ENCODE measurements around the gene ETF1. TPM values are rescaled to one million over a fixed set of nuclear protein-coding genes. Genes with fewer than 3 reads are reported as not detected.

Gene ETF1
- total RNA-seq, 5 donors from 2014 or later (not counting 1 experiment from before 2014, with no cell fraction given) = 40.1 to 115 (median 43.2) TPM

DNA sequence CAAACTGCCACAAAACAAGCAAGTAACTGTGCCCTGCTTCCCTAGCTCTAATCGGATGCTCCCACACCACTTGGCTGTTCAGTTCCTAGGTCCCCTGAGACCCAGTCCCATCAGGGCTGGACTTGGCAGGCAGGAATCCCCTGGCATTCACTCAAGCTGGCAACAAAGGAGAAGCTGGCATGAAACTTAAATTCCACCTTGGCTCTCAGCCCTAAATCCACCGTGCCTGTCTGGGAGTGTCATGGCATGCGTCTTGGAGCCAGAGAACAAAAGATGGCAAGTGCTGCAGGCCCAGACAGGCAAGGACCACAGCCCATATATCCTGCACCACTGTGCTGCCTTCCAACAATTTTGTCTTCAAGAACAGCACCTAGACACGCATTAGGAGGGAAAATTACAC, 38.2 kb downstream of the ETF1 start:
- Histone ChIP-seq H3K4me3 (ENCODE audit: control insufficient read depth in 1 of 2, extremely low read depth in 1 of 2, low read length in 1 of 2) (no peak overlapping the region), H3K4me1 (ENCODE audit: control insufficient read depth in 1 of 2, extremely low read depth in 1 of 2, insufficient read depth in 2 of 2, low read length in 2 of 2) (no peaks in the 10 kb centered on the region), H3K27me3 (replicated peaks in 1 of 2; ENCODE audit: control insufficient read depth in 2 of 2, extremely low read depth in 1 of 2, insufficient read depth in 2 of 2, low read length in 1 of 2) (no peaks in the 10 kb centered on the region), H3K9me3 (no peaks in the 10 kb centered on the region), H3K27ac (ENCODE audit: low read length) (no peak overlapping the region), H3K36me3 (ENCODE audit: control insufficient read depth in 2 of 2, extremely low read depth in 1 of 2, insufficient read depth in 1 of 2, low read length in 1 of 2) (peaks cover 8 to 24% of the 10 kb centered on the region in 2 donors)
- peaks cover 20% of the 10 kb centered on the region for H3K36me3 Mint-ChIP-seq
- no peaks in the 10 kb centered on the region for H3K27me3 Mint-ChIP-seq
- ChIA-PET CTCF (interaction anchor here (0.6 to 3.2 kb wide), 9 partner anchors 22 to 104 kb away, joined by 3 to 43 read pairs (median 3); partner anchors contain the start of gene EGR1 (in 1 of the 2)), POLR2A (interaction anchor here in 1 of 2 donors (0.6 kb wide), 2 partner anchors 39 to 55 kb away, joined by 3 to 8 read pairs; no protein-coding TSS in a partner anchor)
- no peak for DNase-seq
- H3K4me3 Mint-ChIP-seq = no peak overlapping the region
- H3K4me1 Mint-ChIP-seq = peaks cover 0 to 2% (median 0%) of the 10 kb centered on the region in 3 donors
- H3K9me3 Mint-ChIP-seq = no peaks in the 10 kb centered on the region
- H3K27ac Mint-ChIP-seq = no peak overlapping the region
- no peak for ATAC-seq (replicated peaks in 1 of 4)
- 90% methylated on average over 3 of the region's 4 CpGs for WGBS (ENCODE audit: insufficient coverage)

DNA sequence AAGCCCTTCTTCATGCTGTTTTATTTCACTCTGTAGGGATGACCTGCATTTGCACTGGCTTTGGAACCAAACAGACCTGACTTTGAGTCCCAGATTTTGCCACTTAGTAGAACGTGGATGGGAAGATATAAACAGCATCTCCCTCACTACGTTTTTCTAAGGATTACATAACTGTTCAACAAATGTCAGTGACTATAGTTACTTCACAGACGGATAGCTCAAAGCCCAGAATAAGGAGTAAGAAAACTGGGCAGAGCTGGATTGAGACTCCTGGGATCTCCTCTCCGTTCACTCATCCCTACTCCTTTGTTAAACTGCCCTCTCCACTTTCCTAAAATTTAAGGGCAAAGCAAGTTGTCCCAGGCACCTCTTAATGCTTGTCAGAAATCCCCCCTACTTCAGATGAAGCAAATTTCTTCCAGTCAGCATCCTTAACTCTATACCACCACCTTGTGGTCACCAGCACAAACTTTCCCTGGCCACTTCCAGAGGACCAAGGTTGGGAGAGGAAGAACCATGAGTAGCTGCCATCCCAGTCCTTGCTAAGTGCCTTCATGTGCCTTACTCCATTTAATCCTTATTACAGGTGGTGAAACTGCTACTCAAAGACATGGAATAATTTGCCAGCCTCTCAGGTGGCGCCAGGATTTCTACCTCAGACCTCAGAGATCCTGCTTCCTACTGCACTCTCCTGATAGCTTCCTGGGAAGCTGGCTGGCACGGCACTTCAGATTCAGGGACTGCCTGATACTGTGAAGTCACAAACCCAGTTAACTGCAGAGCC, 39.4 kb downstream of the ETF1 start:
- peak; percentile 51 to 74 (median 68) for ATAC-seq (replicated peaks in 1 of 4)
- Histone ChIP-seq H3K36me3 (ENCODE audit: control insufficient read depth in 2 of 2, extremely low read depth in 1 of 2, insufficient read depth in 1 of 2, low read length in 1 of 2) (peaks cover 4 to 14% of the 10 kb centered on the region in 2 donors), H3K27ac (ENCODE audit: low read length) (no peak overlapping the region), H3K27me3 (replicated peaks in 1 of 2; ENCODE audit: control insufficient read depth in 2 of 2, extremely low read depth in 1 of 2, insufficient read depth in 2 of 2, low read length in 1 of 2) (no peaks in the 10 kb centered on the region), H3K4me3 (ENCODE audit: control insufficient read depth in 1 of 2, extremely low read depth in 1 of 2, low read length in 1 of 2) (no peak overlapping the region), H3K9me3 (no peaks in the 10 kb centered on the region), H3K4me1 (ENCODE audit: control insufficient read depth in 1 of 2, extremely low read depth in 1 of 2, insufficient read depth in 2 of 2, low read length in 2 of 2) (no peaks in the 10 kb centered on the region)
- CTCF ChIA-PET = interaction anchor here (0.6 to 3.2 kb wide), 17 partner anchors 11 to 1983 kb away, joined by 3 to 43 read pairs (median 4); partner anchors contain the start of genes EGR1 (in 1 of the 2) and REEP2 (in 1 of the 2)
- Mint-ChIP-seq H3K27ac (peak overlapping the region in 1 of 2 donors; percentile 18), H3K27me3 (no peaks in the 10 kb centered on the region), H3K9me3 (no peaks in the 10 kb centered on the region), H3K4me3 (no peak overlapping the region), H3K4me1 (peaks cover 0 to 2% (median 0%) of the 10 kb centered on the region in 3 donors), H3K36me3 (peaks cover 13% of the 10 kb centered on the region)
- POLR2A ChIA-PET = no interaction called here
- peak in 15 of 35 experiments; percentile 12 to 78 (median 22) for DNase-seq
- 69% methylated on average over 3 of the region's 6 CpGs for WGBS (ENCODE audit: insufficient coverage)

DNA sequence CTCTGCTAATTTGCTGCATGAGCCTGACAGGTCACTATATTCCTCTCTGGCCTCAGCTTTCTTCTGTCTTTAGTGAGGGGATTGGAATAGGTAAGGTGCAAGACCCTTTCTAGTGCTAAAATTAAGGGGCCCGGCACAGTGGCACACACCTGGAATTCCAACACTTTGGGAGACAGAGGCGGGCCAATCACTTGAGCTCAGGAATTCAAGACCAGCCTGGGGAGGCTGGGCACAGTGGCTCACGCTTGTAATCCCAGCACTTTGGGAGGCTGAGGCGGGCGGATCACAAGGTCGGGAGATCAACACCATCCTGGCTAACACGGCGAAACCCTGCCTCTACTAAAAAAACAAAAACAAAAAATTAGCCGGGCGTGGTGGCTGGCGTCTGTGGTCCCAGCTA, 40.5 kb downstream of the ETF1 start:
- Histone ChIP-seq H3K36me3 (ENCODE audit: control insufficient read depth in 2 of 2, extremely low read depth in 1 of 2, insufficient read depth in 1 of 2, low read length in 1 of 2) (peaks cover 0 to 2% of the 10 kb centered on the region in 2 donors), H3K27me3 (replicated peaks in 1 of 2; ENCODE audit: control insufficient read depth in 2 of 2, extremely low read depth in 1 of 2, insufficient read depth in 2 of 2, low read length in 1 of 2) (peaks cover 0 to 1% of the 10 kb centered on the region in 2 experiments), H3K27ac (ENCODE audit: low read length) (no peak overlapping the region), H3K9me3 (no peaks in the 10 kb centered on the region), H3K4me3 (ENCODE audit: control insufficient read depth in 1 of 2, extremely low read depth in 1 of 2, low read length in 1 of 2) (no peak overlapping the region), H3K4me1 (ENCODE audit: control insufficient read depth in 1 of 2, extremely low read depth in 1 of 2, insufficient read depth in 2 of 2, low read length in 2 of 2) (no peaks in the 10 kb centered on the region)
- Mint-ChIP-seq H3K9me3 (no peaks in the 10 kb centered on the region), H3K4me1 (peaks cover 0 to 2% (median 0%) of the 10 kb centered on the region in 3 donors), H3K27ac (no peak overlapping the region), H3K27me3 (no peaks in the 10 kb centered on the region), H3K36me3 (peaks cover 4% of the 10 kb centered on the region), H3K4me3 (no peak overlapping the region)
- 84% methylated on average over 3 of the region's 11 CpGs for WGBS (ENCODE audit: insufficient coverage)
- ATAC-seq (replicated peaks in 1 of 4) (no peak), DNase-seq (no peak)
- ChIA-PET CTCF (interaction anchor here (0.7 to 3.2 kb wide), 10 partner anchors 10 to 414 kb away, joined by 3 to 43 read pairs (median 6); partner anchors contain the start of gene EGR1 (in 1 of the 2)), POLR2A (interaction anchor here (0.6 to 0.7 kb wide), 5 partner anchors 72 to 476 kb away, joined by 3 to 7 read pairs (median 3); no protein-coding TSS in a partner anchor)

DNA sequence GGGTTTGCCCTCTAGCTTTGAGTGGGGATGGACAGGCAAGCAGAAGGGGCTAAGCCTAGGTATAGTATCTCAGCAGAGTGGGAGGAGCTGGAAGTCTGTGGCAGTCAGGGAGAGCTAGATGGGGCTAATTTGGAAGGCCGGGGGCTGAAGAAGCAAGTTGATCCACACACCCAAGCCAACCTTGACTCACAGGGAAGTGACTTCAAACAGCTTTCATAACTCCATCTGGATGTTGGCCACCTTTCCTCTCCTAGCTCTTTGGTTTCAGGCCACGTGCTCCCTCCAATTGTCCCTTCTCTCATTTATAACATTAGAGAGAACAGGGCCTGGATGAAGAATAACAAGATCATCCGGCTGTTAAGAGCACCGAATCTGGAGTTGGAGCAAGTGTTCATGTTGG, 40.9 kb downstream of the ETF1 start:
- H3K9me3 ChIP-seq = no peaks in the 10 kb centered on the region
- POLR2A ChIA-PET = interaction anchor here (0.6 to 0.7 kb wide), 2 partner anchors 73 to 278 kb away, joined by 3 read pairs; no protein-coding TSS in a partner anchor
- no peak for ATAC-seq (replicated peaks in 1 of 4)
- no peak overlapping the region for H3K4me3 Mint-ChIP-seq
- H3K4me1 ChIP-seq (ENCODE audit: control insufficient read depth in 1 of 2, extremely low read depth in 1 of 2, insufficient read depth in 2 of 2, low read length in 2 of 2) = no peaks in the 10 kb centered on the region
- 94% methylated on average over 3 of the region's 4 CpGs for WGBS (ENCODE audit: insufficient coverage)
- no peak for DNase-seq
- H3K27me3 Mint-ChIP-seq = no peaks in the 10 kb centered on the region
- H3K27ac Mint-ChIP-seq = no peak overlapping the region
- H3K4me1 Mint-ChIP-seq = peaks cover 0 to 2% (median 0%) of the 10 kb centered on the region in 3 donors
- no peak overlapping the region for H3K27ac ChIP-seq (ENCODE audit: low read length)
- H3K4me3 ChIP-seq (ENCODE audit: control insufficient read depth in 1 of 2, extremely low read depth in 1 of 2, low read length in 1 of 2) = no peak overlapping the region
- CTCF ChIA-PET = interaction anchor here (0.6 to 3.2 kb wide), 7 partner anchors 9 to 52 kb away, joined by 3 to 41 read pairs (median 6); partner anchors contain the start of gene EGR1 (in 1 of the 2)
- H3K9me3 Mint-ChIP-seq = no peaks in the 10 kb centered on the region
- peaks cover 0 to 3% of the 10 kb centered on the region in 2 experiments for H3K27me3 ChIP-seq (replicated peaks in 1 of 2; ENCODE audit: control insufficient read depth in 2 of 2, extremely low read depth in 1 of 2, insufficient read depth in 2 of 2, low read length in 1 of 2)
- no peaks in the 10 kb centered on the region for H3K36me3 ChIP-seq (ENCODE audit: control insufficient read depth in 2 of 2, extremely low read depth in 1 of 2, insufficient read depth in 1 of 2, low read length in 1 of 2)
- H3K36me3 Mint-ChIP-seq = peaks cover under 1% of the 10 kb centered on the region

DNA sequence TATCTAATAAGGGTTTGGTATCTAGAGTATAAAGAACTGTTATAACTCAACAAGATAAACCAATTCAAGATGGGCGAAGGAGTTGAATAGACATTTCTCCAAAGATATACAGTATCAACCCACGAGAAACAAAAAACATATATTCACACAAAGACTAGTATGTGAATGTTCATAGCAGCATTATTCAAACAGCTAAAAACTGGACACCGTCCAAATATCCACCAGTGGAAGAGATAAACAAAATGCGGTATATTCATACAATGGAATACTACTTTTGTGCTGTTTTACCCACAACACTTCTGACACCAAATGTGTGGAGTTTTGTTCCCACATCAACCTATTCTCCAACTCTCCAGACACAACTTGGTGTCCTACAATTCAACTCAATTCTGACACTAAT, 44.7 kb downstream of the ETF1 start:
- H3K27me3 ChIP-seq (replicated peaks in 1 of 2; ENCODE audit: control insufficient read depth in 2 of 2, extremely low read depth in 1 of 2, insufficient read depth in 2 of 2, low read length in 1 of 2) = peaks cover 0 to 12% of the 10 kb centered on the region in 2 experiments
- H3K27ac ChIP-seq (ENCODE audit: low read length) = no peak overlapping the region
- H3K4me1 Mint-ChIP-seq = no peaks in the 10 kb centered on the region
- no peaks in the 10 kb centered on the region for H3K36me3 Mint-ChIP-seq
- no peak overlapping the region for H3K4me3 Mint-ChIP-seq
- POLR2A ChIA-PET = no interaction called here
- H3K27ac Mint-ChIP-seq = no peak overlapping the region
- WGBS (ENCODE audit: insufficient coverage) = no CpG with 5 or more reads among the region's 4 CpGs
- no peaks in the 10 kb centered on the region for H3K4me1 ChIP-seq (ENCODE audit: control insufficient read depth in 1 of 2, extremely low read depth in 1 of 2, insufficient read depth in 2 of 2, low read length in 2 of 2)
- DNase-seq (no peak), ATAC-seq (replicated peaks in 1 of 4) (no peak)
- H3K4me3 ChIP-seq (ENCODE audit: control insufficient read depth in 1 of 2, extremely low read depth in 1 of 2, low read length in 1 of 2) = no peak overlapping the region
- H3K9me3 Mint-ChIP-seq = no peaks in the 10 kb centered on the region
- CTCF ChIA-PET = interaction anchor here (0.6 to 3.5 kb wide), 5 partner anchors 8 to 73 kb away, joined by 3 to 12 read pairs (median 3); no protein-coding TSS in a partner anchor
- no peaks in the 10 kb centered on the region for H3K9me3 ChIP-seq
- no peaks in the 10 kb centered on the region for H3K36me3 ChIP-seq (ENCODE audit: control insufficient read depth in 2 of 2, extremely low read depth in 1 of 2, insufficient read depth in 1 of 2, low read length in 1 of 2)
- peaks cover 0 to 3% of the 10 kb centered on the region in 2 donors for H3K27me3 Mint-ChIP-seq

DNA sequence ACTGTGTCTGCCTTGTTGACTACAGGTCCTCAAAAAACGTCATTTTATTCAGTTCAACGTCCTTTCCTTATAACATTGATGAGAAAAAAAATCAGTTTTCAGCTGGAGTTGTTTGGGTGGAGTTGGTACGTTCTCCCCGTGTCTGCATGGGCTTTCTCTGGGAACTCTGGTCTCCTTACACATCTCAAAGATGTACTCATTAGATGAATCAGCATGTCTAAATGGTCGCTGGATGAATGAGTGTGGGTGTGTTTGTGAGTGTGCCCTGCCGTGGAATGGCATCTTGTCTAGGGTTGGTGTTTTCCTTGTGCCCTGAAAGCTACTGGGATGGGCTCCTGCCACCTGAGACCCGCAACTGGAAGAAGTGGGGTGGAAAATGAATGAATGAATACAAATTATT, 47.7 kb downstream of the ETF1 start:
- Histone ChIP-seq H3K9me3 (no peaks in the 10 kb centered on the region), H3K27ac (ENCODE audit: low read length) (no peak overlapping the region), H3K4me3 (ENCODE audit: control insufficient read depth in 1 of 2, extremely low read depth in 1 of 2, low read length in 1 of 2) (no peak overlapping the region), H3K4me1 (ENCODE audit: control insufficient read depth in 1 of 2, extremely low read depth in 1 of 2, insufficient read depth in 2 of 2, low read length in 2 of 2) (peaks cover 6 to 22% of the 10 kb centered on the region in 2 experiments), H3K36me3 (ENCODE audit: control insufficient read depth in 2 of 2, extremely low read depth in 1 of 2, insufficient read depth in 1 of 2, low read length in 1 of 2) (no peaks in the 10 kb centered on the region), H3K27me3 (replicated peaks in 1 of 2; ENCODE audit: control insufficient read depth in 2 of 2, extremely low read depth in 1 of 2, insufficient read depth in 2 of 2, low read length in 1 of 2) (peaks cover 0 to 38% of the 10 kb centered on the region in 2 experiments)
- Mint-ChIP-seq H3K27ac (no peak overlapping the region), H3K4me3 (no peak overlapping the region), H3K9me3 (no peaks in the 10 kb centered on the region), H3K27me3 (peaks cover 5 to 16% of the 10 kb centered on the region in 2 donors), H3K4me1 (peaks cover 9 to 16% (median 16%) of the 10 kb centered on the region in 3 donors), H3K36me3 (no peaks in the 10 kb centered on the region)
- ChIA-PET CTCF (no interaction called here), POLR2A (no interaction called here)
- DNase-seq (no peak), ATAC-seq (replicated peaks in 1 of 4) (no peak)
- WGBS (ENCODE audit: insufficient coverage) = no CpG with 5 or more reads among the region's 7 CpGs
